Fibroblast of the aortic adventitia (primary cell): ENCODE data around the gene MYO1H. TPM values are rescaled to one million over a fixed set of nuclear protein-coding genes. Genes with fewer than 3 reads are reported as not detected.
"Not testable (repeated sequence)": the region's sequence is repeated elsewhere in the genome, so short reads cannot be mapped to it uniquely, and the experiment has no call there.

Source experiments
- DNase-seq: peaks from one replicate; pipeline ENCODE4 v3.0.0-alpha.2; 2010; ENCODE audit warnings: low read depth
- H3K4me3 ChIP-seq: 2 replicates; pipeline ENCODE4 v1.5.1; 2011; ENCODE audit warnings: low read depth, mild to moderate bottlenecking, control low read depth, low read length, moderate library complexity
- CTCF ChIP-seq: IDR thresholded peaks from 2 replicates; pipeline ENCODE4 v1.5.1; 2011; ENCODE audit warnings: mild to moderate bottlenecking, low read length, control low read depth, inconsistent platforms; ENCODE audit not compliant: insufficient read depth
- total RNA-seq: library from RNA; depleted of rRNA; stranded (reverse); fragments of >200 nt; gene quantifications from 2 replicates; pipeline ENCODE4 v1.2.3, GENCODE V29; 2012; ENCODE audit warnings: low replicate concordance

The MYO1H gene
- total RNA-seq, 1 donor: not detected

GRCh38 chr12:109432431-109432830 lies 84.7 kb downstream of the MYO1H start:
- no peak for DNase-seq
- TF ChIP-seq CTCF: no peak

GRCh38 chr12:109432842-109433304 lies 85.2 kb downstream of the MYO1H start:
- no peak overlapping the region for H3K4me3 ChIP-seq
- DNase-seq: peak; percentile 83
- TF ChIP-seq CTCF: peak; percentile 94

More at GRCh38 chr12:109432431-109432830, 84.7 kb downstream of the MYO1H start:
- no peak overlapping the region for H3K4me3 ChIP-seq

GRCh38 chr12:109433618-109434017 lies 85.9 kb downstream of the MYO1H start:
- no peak for DNase-seq
- no peak overlapping the region for H3K4me3 ChIP-seq
- peak; percentile 37 for TF ChIP-seq CTCF

GRCh38 chr12:109434582-109434981 lies 86.9 kb downstream of the MYO1H start:
- TF ChIP-seq CTCF: no peak
- no peak for DNase-seq
- H3K4me3 ChIP-seq: no peak overlapping the region

- no peak for TF ChIP-seq CTCF
- DNase-seq: no peak
- no peak overlapping the region for H3K4me3 ChIP-seq
These were observed 87.9 kb downstream of the MYO1H start for GRCh38 chr12:109435428-109436187.

GRCh38 chr12:109436188-109436560 lies 88.5 kb downstream of the MYO1H start:
- TF ChIP-seq CTCF: no peak
- no peak overlapping the region for H3K4me3 ChIP-seq
- no peak for DNase-seq

- no peak overlapping the region for H3K4me3 ChIP-seq
- no peak for DNase-seq
- no peak for TF ChIP-seq CTCF
These were observed 91.5 kb downstream of the MYO1H start for GRCh38 chr12:109439181-109439580.

- DNase-seq: not testable (repeated sequence)
These were observed 92.3 kb downstream of the MYO1H start for GRCh38 chr12:109439951-109440350.

More at GRCh38 chr12:109439951-109440350, 92.3 kb downstream of the MYO1H start:
- H3K4me3 ChIP-seq: not testable (repeated sequence)
